Stimulated activated CD4-positive, alpha-beta T cell treated with anti-CD3 and anti-CD28 coated beads, Interleukin-1b, Interleukin-23, amount 100 ng/mL, for 24 hours (primary cell): ENCODE data around the gene RETN.

Experiments used
- DNase-seq, 4 experiments: peaks; one replicate each; pipeline ENCODE4 v3.0.0-alpha.2; 2020; ENCODE audit warnings: low read depth in 4 of 4, low spot score in 1 of 4

RETN gene

GRCh38 chr19:7668842-7669241 lies at the start of gene RETN:
RETN (plus strand) TSS chr19:7669049; CDS start chr19:7669327, 278 bp downstream.
- DNase-seq = no peak

- no peak for DNase-seq
Measured at GRCh38 chr19:7619671-7620441, 49.0 kb upstream of the RETN start.

GRCh38 chr19:7620442-7621412 lies 48.1 kb upstream of the RETN start:
- no peak for DNase-seq

- no peak for DNase-seq
Measured at GRCh38 chr19:7622933-7623685, 45.7 kb upstream of the RETN start.

GRCh38 chr19:7623725-7624603 lies 44.9 kb upstream of the RETN start:
- no peak for DNase-seq

- DNase-seq = no peak
Measured at GRCh38 chr19:7624810-7625209, 44.0 kb upstream of the RETN start.

- no peak for DNase-seq
Measured at GRCh38 chr19:7625763-7626372, 43.0 kb upstream of the RETN start.

GRCh38 chr19:7627166-7627565 lies 41.7 kb upstream of the RETN start:
- DNase-seq = no peak

GRCh38 chr19:7628589-7629311 lies 40.1 kb upstream of the RETN start:
- no peak for DNase-seq

- DNase-seq = peak; percentile 74 to 91 (median 84)
Measured at GRCh38 chr19:7629347-7630054, 39.3 kb upstream of the RETN start, which contains the start of the genes PET100 and XAB2. PET100 (plus strand) TSS chr19:7629793; CDS start chr19:7629834, 41 bp downstream. XAB2 (minus strand) TSS chr19:7629545; CDS start chr19:7629527, 18 bp downstream.

- no peak for DNase-seq
Measured at GRCh38 chr19:7631577-7631976, 37.3 kb upstream of the RETN start.

GRCh38 chr19:7632340-7633203 lies 36.3 kb upstream of the RETN start:
- DNase-seq = no peak

- no peak for DNase-seq
Measured at GRCh38 chr19:7633698-7634097, 35.2 kb upstream of the RETN start, which contains the start of gene PCP2. PCP2 (minus strand) TSS chr19:7633719; CDS start chr19:7633457, 262 bp downstream.

- no peak for DNase-seq
Measured at GRCh38 chr19:7635670-7636069, 33.2 kb upstream of the RETN start.

- no peak for DNase-seq
Measured at GRCh38 chr19:7636317-7636690, 32.5 kb upstream of the RETN start.

GRCh38 chr19:7636691-7637373 lies 32.0 kb upstream of the RETN start, which contains the start of gene STXBP2:
STXBP2 (plus strand) TSS chr19:7637110; CDS start chr19:7637150, 40 bp downstream.
- DNase-seq = peak; percentile 77 to 94 (median 85)
